Nephron progenitor cell (in vitro differentiated cells): Measurements from ENCODE around the gene MEFV.

Experiments
- DNase-seq: peaks from one replicate; pipeline ENCODE4 v3.0.0; 2021
- H3K27ac Mint-ChIP-seq: 2 replicates; pipeline ENCODE4 v1.8.0; 2021; ENCODE audit warnings: mild to moderate bottlenecking, moderate library complexity, mixed read lengths
- H3K27me3 Mint-ChIP-seq: 2 replicates; pipeline ENCODE4 v1.8.0; 2021; ENCODE audit warnings: mild to moderate bottlenecking, low read depth, mixed read lengths; ENCODE audit not compliant: poor library complexity
- H3K36me3 Mint-ChIP-seq: 2 replicates; pipeline ENCODE4 v1.8.0; 2021; ENCODE audit warnings: low read depth, mixed read lengths
- H3K4me1 Mint-ChIP-seq: 2 replicates; pipeline ENCODE4 v1.8.0; 2021; ENCODE audit warnings: mixed read lengths
- H3K4me3 Mint-ChIP-seq: 2 replicates; pipeline ENCODE4 v1.8.0; 2021; ENCODE audit warnings: mild to moderate bottlenecking, moderate library complexity, mixed read lengths
- H3K9me3 Mint-ChIP-seq: 2 replicates; pipeline ENCODE4 v1.8.0; 2021; ENCODE audit warnings: mild to moderate bottlenecking, moderate library complexity, mixed read lengths
- CTCF ChIP-seq: fragments of 200-600 bp; sonication (generic); IDR thresholded peaks from 2 replicates; pipeline ENCODE4 v1.5.0; 2021; ENCODE audit warnings: antibody characterized with exemption

MEFV gene

GRCh38 chr16:3295209-3295608 is 38.8 kb upstream of the MEFV start:
- Mint-ChIP-seq H3K27me3 (peaks cover 5% of the 10 kb centered on the region), H3K27ac (no peak overlapping the region), H3K36me3 (peaks cover 93% of the 10 kb centered on the region), H3K4me3 (no peak overlapping the region), H3K9me3 (peaks cover 92% of the 10 kb centered on the region), H3K4me1 (no peaks in the 10 kb centered on the region)
- DNase-seq = no peak
- no peak for TF ChIP-seq CTCF

- no peaks in the 10 kb centered on the region for H3K4me1 Mint-ChIP-seq
- H3K4me3 Mint-ChIP-seq = no peak overlapping the region
- H3K27ac Mint-ChIP-seq = no peak overlapping the region
- no peak for TF ChIP-seq CTCF
- H3K27me3 Mint-ChIP-seq = peaks cover 5% of the 10 kb centered on the region
- DNase-seq = no peak
- peaks cover 94% of the 10 kb centered on the region for H3K36me3 Mint-ChIP-seq
- H3K9me3 Mint-ChIP-seq = peaks cover 94% of the 10 kb centered on the region
Measured at GRCh38 chr16:3292604-3293003, 36.2 kb upstream of the MEFV start.

- Mint-ChIP-seq H3K4me1 (peaks cover 1% of the 10 kb centered on the region), H3K36me3 (peaks cover 98% of the 10 kb centered on the region), H3K4me3 (no peak overlapping the region), H3K27ac (no peak overlapping the region), H3K27me3 (peaks cover 5% of the 10 kb centered on the region), H3K9me3 (peaks cover 98% of the 10 kb centered on the region)
- no peak for DNase-seq
- no peak for TF ChIP-seq CTCF
Measured at GRCh38 chr16:3289998-3290673, 33.7 kb upstream of the MEFV start.

- no peak for TF ChIP-seq CTCF
- Mint-ChIP-seq H3K4me1 (peaks cover 23% of the 10 kb centered on the region), H3K4me3 (peak overlapping the region; percentile 97), H3K9me3 (peaks cover 72% of the 10 kb centered on the region), H3K27ac (no peak overlapping the region), H3K27me3 (peaks cover 8% of the 10 kb centered on the region), H3K36me3 (peaks cover 65% of the 10 kb centered on the region)
- no peak for DNase-seq
Measured at GRCh38 chr16:3285131-3285530, 28.7 kb upstream of the MEFV start.

- DNase-seq = peak; percentile 44
- peak overlapping the region; percentile 97 for H3K4me3 Mint-ChIP-seq
Measured at GRCh38 chr16:3283543-3284447, 27.4 kb upstream of the MEFV start.

More at GRCh38 chr16:3283543-3284447, 27.4 kb upstream of the MEFV start:
- Mint-ChIP-seq H3K9me3 (peaks cover 62% of the 10 kb centered on the region), H3K4me1 (peaks cover 23% of the 10 kb centered on the region), H3K36me3 (peaks cover 51% of the 10 kb centered on the region), H3K27ac (peak overlapping the region; percentile 100), H3K27me3 (peaks cover 8% of the 10 kb centered on the region)
- TF ChIP-seq CTCF = no peak
